Body of pancreas (tissue), 4 donors: ENCODE measurements around the gene ROR1. TPM values are rescaled to one million over a fixed set of nuclear protein-coding genes. Genes with fewer than 3 reads are reported as not detected.

ENCODE experiments used
- ATAC-seq: fragments of 150-250 bp; one replicate; pipeline ENCODE4 v1.9.1; 2016
- DNase-seq, 4 donors: peaks; one replicate each; pipeline ENCODE4 v3.0.0-alpha.2; 2019
- H3K27ac ChIP-seq, 4 donors: fragments of 200-600 bp; sonication (generic); 1 replicate in 3 of 4; 2 replicates in 1 of 4; pipeline versions ENCODE4 v1.5.1 to v1.6.1; 2016 to 2019; ENCODE audit warnings: mild to moderate bottlenecking in 1 of 4, mixed read lengths in 1 of 4, moderate library complexity in 1 of 4
- H3K27me3 ChIP-seq, 2 donors: fragments of 200-600 bp; sonication (generic); one replicate each; pipeline ENCODE4 v1.6.0; 2016; ENCODE audit warnings: mild to moderate bottlenecking in 1 of 2
- H3K36me3 ChIP-seq, 2 donors: fragments of 200-600 bp; sonication (generic); replicated peaks in 1 of 2; 2 replicates each; pipeline ENCODE4 v1.5.1; 2016; ENCODE audit warnings: low read depth in 2 of 2; ENCODE audit not compliant: insufficient read depth in 1 of 2
- H3K4me1 ChIP-seq: fragments of 200-600 bp; sonication (generic); one replicate; pipeline ENCODE4 v1.6.0; 2016
- H3K4me3 ChIP-seq, 2 donors: fragments of 200-600 bp; sonication (generic); 1 replicate in 1 of 2; 2 replicates in 1 of 2; pipeline ENCODE4 v1.5.1; 2016 to 2019
- H3K9me3 ChIP-seq, 3 donors: fragments of 200-600 bp; sonication (generic); 1 replicate in 2 of 3; 2 replicates in 1 of 3; pipeline ENCODE4 v1.5.1; 2016
- CTCF ChIP-seq, 7 experiments: fragments of 450-650 bp in 4 of 7; fragments of 200-600 bp in 3 of 7; sonication (generic) in 3 of 7; IDR thresholded peaks; one replicate each; pipeline ENCODE4 v1.5.1; 2016 to 2019; ENCODE audit warnings: antibody characterized with exemption in 7 of 7
- POLR2A ChIP-seq, 3 donors: fragments of 450-650 bp; IDR thresholded peaks; one replicate each; pipeline ENCODE4 v1.6.1; 2016; ENCODE audit warnings: antibody characterized with exemption in 3 of 3, mild to moderate bottlenecking in 2 of 3
- WGBS, 2 donors: methylation state at CpG; one replicate each; pipeline ENCODE4 v1.1.5; 2017; 5-methylcytosine and 5-hydroxymethylcytosine counted together
- intact Hi-C: fragments of 100-400 bp; cut with DNase I; formaldehyde crosslinking; loops from one replicate; pipeline ENCODE4 v1.15.1; 2023
- total RNA-seq, 2 donors: library from RNA; depleted of rRNA; stranded (reverse); fragments of >200 nt; gene quantifications; one replicate each; pipeline ENCODE4 v1.1.0, GENCODE V29; 2016

ROR1 gene
- total RNA-seq, 2 donors from 2014 or later: 26.7 to 56.0 TPM

GRCh38 chr1:63888984-63889383, 115.2 kb downstream of the ROR1 start:
- DNase-seq (no peak), ATAC-seq (no peak)
- 89 to 95% methylated on average over 1 of the region's 1 CpG for WGBS, 2 donors
- intact Hi-C loops: no loop called here
- Histone ChIP-seq H3K4me3 (no peak overlapping the region), H3K36me3 (no peaks in the 10 kb centered on the region), H3K4me1 (peaks cover 27% of the 10 kb centered on the region), H3K27ac (no peak overlapping the region), H3K9me3 (no peaks in the 10 kb centered on the region), H3K27me3 (no peaks in the 10 kb centered on the region)
- TF ChIP-seq POLR2A (IDR thresholded peaks at IDR 0.05) (no peak), CTCF (IDR thresholded peaks at IDR 0.05) (no peak)

GRCh38 chr1:63890468-63890867, 116.7 kb downstream of the ROR1 start:
- no peak overlapping the region for H3K4me3 ChIP-seq
- intact Hi-C loops: no loop called here
- no peak for TF ChIP-seq CTCF (IDR thresholded peaks at IDR 0.05)
- no peaks in the 10 kb centered on the region for H3K9me3 ChIP-seq
- DNase-seq: no peak
- H3K27me3 ChIP-seq: no peaks in the 10 kb centered on the region
- peak overlapping the region in 1 of 4 donors; percentile 25 for H3K27ac ChIP-seq
- no peak for ATAC-seq
- H3K4me1 ChIP-seq: peaks cover 17% of the 10 kb centered on the region
- H3K36me3 ChIP-seq: no peaks in the 10 kb centered on the region

- Histone ChIP-seq H3K27ac (peak overlapping the region; percentile 1 to 44 (median 18)), H3K4me3 (no peak overlapping the region), H3K27me3 (no peaks in the 10 kb centered on the region), H3K36me3 (no peaks in the 10 kb centered on the region), H3K4me1 (peaks cover 15% of the 10 kb centered on the region), H3K9me3 (no peaks in the 10 kb centered on the region)
- 53 to 54% methylated on average over 4 of the region's 4 CpGs for WGBS, 2 donors
- intact Hi-C loops: no loop called here
- TF ChIP-seq CTCF (IDR thresholded peaks at IDR 0.05): no peak
- TF ChIP-seq POLR2A (IDR thresholded peaks at IDR 0.05): no peak
- peak; percentile 48 to 76 (median 62) for DNase-seq
- peak; percentile 76 for ATAC-seq
Measured at GRCh38 chr1:63891060-63891690, 117.4 kb downstream of the ROR1 start.

- Histone ChIP-seq H3K27ac (no peak overlapping the region), H3K27me3 (no peaks in the 10 kb centered on the region), H3K4me1 (peaks cover 16% of the 10 kb centered on the region), H3K36me3 (no peaks in the 10 kb centered on the region), H3K4me3 (no peak overlapping the region), H3K9me3 (no peaks in the 10 kb centered on the region)
- ATAC-seq: no peak
- TF ChIP-seq POLR2A (IDR thresholded peaks at IDR 0.05) (no peak), CTCF (IDR thresholded peaks at IDR 0.05) (no peak)
- intact Hi-C loops: no loop called here
- WGBS, 2 donors: 78 to 82% methylated on average over 8 of the region's 8 CpGs
- peak in 1 of 4 donors; percentile 49 for DNase-seq
Measured at GRCh38 chr1:63892632-63893395, 119.0 kb downstream of the ROR1 start.
